Activated CD4-positive, alpha-beta T cell treated with anti-CD3 and anti-CD28 coated beads for 36 hours (primary cell): ENCODE results near the gene CAPZA1. TPM values are rescaled to one million over a fixed set of nuclear protein-coding genes. Genes with fewer than 3 reads are reported as not detected.

ENCODE experiments used
- total RNA-seq, 2 experiments: library from RNA; stranded (reverse); gene quantifications; one replicate each; pipeline ENCODE4 v1.2.3, GENCODE V29; 2021

Gene CAPZA1
- total RNA-seq, 2 experiments from 2014 or later: 251 to 302 TPM

Other genes with a start within 250 kb of the CAPZA1 start
- 1 to 10 TPM; 2.9 to 3.3 TPM for gene CTTNBP2NL, start 223.6 kb upstream of the CAPZA1 start, total RNA-seq
- under 1 TPM; 0.11 to 0.12 TPM for gene WNT2B, start 110.9 kb upstream of the CAPZA1 start, total RNA-seq
- gene ST7L, start 691 bp upstream of the CAPZA1 start, total RNA-seq: 10 to 100 TPM; 10.0 to 10.6 TPM
- gene MOV10, start 54.8 kb downstream of the CAPZA1 start, total RNA-seq: 10 to 100 TPM; 80.3 to 87.5 TPM
- 10 to 100 TPM; 32.8 to 45.7 TPM for gene RHOC, start 87.3 kb downstream of the CAPZA1 start, total RNA-seq
- gene PPM1J, start 95.5 kb downstream of the CAPZA1 start, total RNA-seq: under 1 TPM; 0.75 to 0.88 TPM